GM12874 (cell line): ENCODE results near the gene PRKAB1.

Experiments
- TF ChIP-seq, protein P1 (sequence below): IDR thresholded peaks from 2 replicates; pipeline ENCODE4 v1.5.1; 2011; ENCODE audit warnings: low read depth, mild to moderate bottlenecking, control low read depth, low read length, moderate library complexity; ENCODE audit not compliant: insufficient read depth

PRKAB1 gene

DNA sequence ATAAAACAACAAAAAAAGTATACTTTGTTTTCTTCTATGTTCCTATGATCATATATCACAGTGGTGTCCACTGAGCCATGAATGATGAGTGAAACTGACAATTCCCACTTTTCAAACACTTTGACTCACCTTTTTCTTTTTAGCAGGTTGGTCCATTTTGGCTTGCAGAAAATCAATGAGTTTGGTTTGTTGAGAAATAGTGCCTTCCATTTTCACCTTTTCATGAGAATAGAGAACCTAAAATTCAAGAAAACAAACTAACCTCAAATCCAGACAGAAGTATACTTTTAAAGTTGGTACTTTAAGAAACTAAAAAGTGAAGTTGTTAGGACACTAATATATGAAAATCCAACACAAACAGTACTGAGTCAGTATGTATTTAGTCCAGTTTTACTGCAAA, 52.4 kb downstream of the PRKAB1 start:
- TF ChIP-seq, protein P1, sequence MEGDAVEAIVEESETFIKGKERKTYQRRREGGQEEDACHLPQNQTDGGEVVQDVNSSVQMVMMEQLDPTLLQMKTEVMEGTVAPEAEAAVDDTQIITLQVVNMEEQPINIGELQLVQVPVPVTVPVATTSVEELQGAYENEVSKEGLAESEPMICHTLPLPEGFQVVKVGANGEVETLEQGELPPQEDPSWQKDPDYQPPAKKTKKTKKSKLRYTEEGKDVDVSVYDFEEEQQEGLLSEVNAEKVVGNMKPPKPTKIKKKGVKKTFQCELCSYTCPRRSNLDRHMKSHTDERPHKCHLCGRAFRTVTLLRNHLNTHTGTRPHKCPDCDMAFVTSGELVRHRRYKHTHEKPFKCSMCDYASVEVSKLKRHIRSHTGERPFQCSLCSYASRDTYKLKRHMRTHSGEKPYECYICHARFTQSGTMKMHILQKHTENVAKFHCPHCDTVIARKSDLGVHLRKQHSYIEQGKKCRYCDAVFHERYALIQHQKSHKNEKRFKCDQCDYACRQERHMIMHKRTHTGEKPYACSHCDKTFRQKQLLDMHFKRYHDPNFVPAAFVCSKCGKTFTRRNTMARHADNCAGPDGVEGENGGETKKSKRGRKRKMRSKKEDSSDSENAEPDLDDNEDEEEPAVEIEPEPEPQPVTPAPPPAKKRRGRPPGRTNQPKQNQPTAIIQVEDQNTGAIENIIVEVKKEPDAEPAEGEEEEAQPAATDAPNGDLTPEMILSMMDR = no peak

GRCh38 chr12:119721306-119721705, 53.4 kb downstream of the PRKAB1 start:
- TF ChIP-seq, protein P1 = no peak

DNA sequence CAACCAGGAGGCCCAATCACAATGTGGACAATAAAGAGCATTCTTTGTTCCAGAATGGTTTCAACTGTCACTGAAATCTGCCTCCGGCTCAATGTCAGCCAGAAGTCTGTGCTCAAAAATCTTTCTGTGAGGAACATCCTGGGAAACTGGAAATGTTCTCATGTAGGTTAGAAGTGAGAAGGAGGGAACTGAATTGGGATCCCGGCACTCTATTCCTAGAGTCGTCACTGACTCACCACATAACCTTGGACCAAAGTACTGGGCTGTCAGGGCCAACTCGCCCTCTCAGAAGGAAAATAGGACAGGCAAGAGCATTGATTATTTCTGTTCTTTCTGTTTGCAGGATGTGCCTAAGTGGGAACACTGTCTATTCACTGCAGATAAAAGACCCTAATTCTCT, 57.6 kb downstream of the PRKAB1 start:
- TF ChIP-seq, protein P1 = no peak

DNA sequence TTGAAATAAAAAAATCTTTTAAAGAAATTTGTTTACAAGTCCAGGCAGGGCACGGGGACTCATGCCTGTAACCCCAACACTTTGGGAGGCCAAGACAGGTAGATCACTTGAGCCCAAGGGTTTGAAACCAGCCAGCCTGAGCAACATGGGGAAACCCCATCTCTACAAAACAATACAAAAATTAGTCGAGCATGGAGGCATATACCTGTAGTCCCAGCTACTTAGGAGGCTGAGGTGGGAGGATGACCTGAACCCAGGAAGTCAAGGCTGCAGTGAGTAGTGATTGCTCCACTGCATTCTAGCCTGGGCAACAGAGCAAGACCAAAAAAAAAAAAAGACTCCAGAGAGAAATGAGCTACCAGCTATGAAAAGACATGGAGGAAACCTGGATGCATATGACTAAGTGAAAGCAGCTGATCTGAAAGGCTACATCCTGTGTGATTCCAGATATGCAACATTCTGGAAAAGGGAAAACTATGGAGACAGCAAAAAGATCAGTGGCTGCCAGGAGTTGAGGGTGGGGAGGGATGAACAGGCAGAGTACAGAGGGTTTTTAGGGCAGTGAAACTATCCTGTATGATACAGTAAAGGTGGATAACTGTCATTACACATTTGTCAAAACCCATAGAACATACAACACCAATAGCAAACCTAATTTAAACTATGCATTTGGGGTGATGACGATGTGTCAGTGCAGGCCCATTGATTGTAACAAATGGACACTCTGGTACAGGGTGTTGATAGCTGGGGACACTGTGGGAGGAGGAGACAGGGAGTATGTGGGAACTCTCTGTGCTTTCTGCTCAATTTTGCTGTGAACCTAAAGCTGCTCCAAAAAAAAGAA, 59.9 kb downstream of the PRKAB1 start:
- TF ChIP-seq, protein P1 = no peak

GRCh38 chr12:119728444-119728745, 60.5 kb downstream of the PRKAB1 start:
- TF ChIP-seq, protein P1 = no peak

GRCh38 chr12:119729871-119730270, 61.9 kb downstream of the PRKAB1 start:
- TF ChIP-seq, protein P1 = no peak

GRCh38 chr12:119730381-119730780, 62.4 kb downstream of the PRKAB1 start:
- TF ChIP-seq, protein P1 = no peak
